COLO668 (cell line): ENCODE data around the gene RAMP1.
A peak's percentile ranks its signal among the peaks of the same experiment; 100 is the strongest.

Source experiments
- DNase-seq: peaks from one replicate; lab custom pipeline; 2025; ENCODE audit not compliant: unreplicated experiment; lab: John Stamatoyannopoulos, UW

The RAMP1 gene

GRCh38 chr2:237894396-237894979 is 35.1 kb downstream of the RAMP1 start:
- peak; percentile 46 for DNase-seq

GRCh38 chr2:237894986-237895543 is 35.6 kb downstream of the RAMP1 start:
- no peak for DNase-seq

GRCh38 chr2:237895544-237896506 is 36.4 kb downstream of the RAMP1 start:
- DNase-seq, result peak; percentile 17

GRCh38 chr2:237896507-237896892 is 37.1 kb downstream of the RAMP1 start:
- DNase-seq, result no peak

- no peak for DNase-seq
Measured at GRCh38 chr2:237896956-237897355, 37.5 kb downstream of the RAMP1 start.

GRCh38 chr2:237898057-237898414 is 38.6 kb downstream of the RAMP1 start:
- DNase-seq, result no peak

- peak; percentile 84 for DNase-seq
Measured at GRCh38 chr2:237900891-237901831, 41.7 kb downstream of the RAMP1 start.

GRCh38 chr2:237901932-237902850 is 42.8 kb downstream of the RAMP1 start:
- no peak for DNase-seq

GRCh38 chr2:237904831-237905599 is 45.6 kb downstream of the RAMP1 start:
- DNase-seq, result no peak

- DNase-seq, result no peak
Measured at GRCh38 chr2:237907144-237907543, 47.7 kb downstream of the RAMP1 start.

- DNase-seq, result no peak
Measured at GRCh38 chr2:237909075-237909695, 49.8 kb downstream of the RAMP1 start.

GRCh38 chr2:237909801-237910475 is 50.5 kb downstream of the RAMP1 start:
- no peak for DNase-seq

- DNase-seq, result no peak
Measured at GRCh38 chr2:237910576-237911362, 51.3 kb downstream of the RAMP1 start.

- DNase-seq, result no peak
Measured at GRCh38 chr2:237911363-237912017, 52.1 kb downstream of the RAMP1 start.

GRCh38 chr2:237912271-237913192 is 53.1 kb downstream of the RAMP1 start:
- DNase-seq, result no peak
